GM12878 (cell line): ENCODE measurements around the gene B9D1.

Experiments used
- KDM1A ChIP-seq: fragments of 200-600 bp; sonication (generic); IDR thresholded peaks from 2 replicates; pipeline ENCODE4 v1.6.1; 2016; ENCODE audit warnings: borderline replicate concordance
- SIN3A ChIP-seq: IDR thresholded peaks from 2 replicates; pipeline ENCODE4 v1.6.1; 2012; ENCODE audit warnings: low read depth, low read length, improper control_type of control experiment
- TF ChIP-seq, protein P1 (sequence below): IDR thresholded peaks from 2 replicates; pipeline ENCODE4 v1.6.1; 2012; ENCODE audit warnings: low read depth, low read length, improper control_type of control experiment

DNA sequence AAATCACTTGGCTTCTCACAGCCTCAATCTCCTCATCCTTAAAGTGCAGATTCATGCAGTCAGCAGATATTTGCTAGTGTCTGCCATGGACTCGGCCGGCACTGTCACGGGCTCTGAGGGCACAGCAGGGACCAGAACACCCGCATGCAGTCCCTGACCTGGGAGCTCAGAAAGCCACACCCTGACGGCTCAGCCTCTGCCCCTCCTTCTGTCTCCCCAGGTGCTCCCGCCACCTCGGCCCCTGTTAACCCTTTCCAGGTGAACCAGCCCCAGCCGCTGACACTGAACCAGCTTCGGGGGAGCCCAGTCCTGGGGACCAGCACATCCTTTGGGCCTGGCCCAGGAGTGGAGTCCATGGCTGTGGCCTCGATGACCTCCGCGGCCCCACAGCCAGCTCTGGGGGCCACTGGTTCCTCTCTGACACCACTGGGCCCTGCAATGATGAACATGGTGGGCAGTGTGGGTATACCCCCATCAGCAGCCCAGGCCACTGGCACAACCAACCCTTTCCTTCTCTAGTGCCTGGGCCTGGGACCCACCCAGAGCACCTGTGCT is 28.7 kb downstream of the B9D1 start:
- TF ChIP-seq SIN3A (no peak), KDM1A (no peak)
- TF ChIP-seq, protein P1, sequence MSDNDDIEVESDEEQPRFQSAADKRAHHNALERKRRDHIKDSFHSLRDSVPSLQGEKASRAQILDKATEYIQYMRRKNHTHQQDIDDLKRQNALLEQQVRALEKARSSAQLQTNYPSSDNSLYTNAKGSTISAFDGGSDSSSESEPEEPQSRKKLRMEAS: no peak
